Muscle of leg (tissue), 11 donors: ENCODE data around the gene B4GALNT3. TPM values are rescaled to one million over a fixed set of nuclear protein-coding genes. Genes with fewer than 3 reads are reported as not detected.
A peak's percentile ranks its signal among the peaks of the same experiment; 100 is the strongest.

Experiments used
- DNase-seq: peaks from one replicate; pipeline ENCODE4 v3.0.0; 2013
- H3K27ac ChIP-seq: one replicate; pipeline ENCODE4 v1.5.1; 2013; ENCODE audit warnings: mild to moderate bottlenecking, low read length, control low read depth
- H3K27me3 ChIP-seq: one replicate; pipeline ENCODE4 v1.6.1; 2013; ENCODE audit warnings: low read length; ENCODE audit not compliant: control insufficient read depth, insufficient read depth
- H3K36me3 ChIP-seq: one replicate; pipeline ENCODE4 v1.6.1; 2013; ENCODE audit warnings: low read length; ENCODE audit not compliant: control insufficient read depth, insufficient read depth
- H3K4me1 ChIP-seq: one replicate; pipeline ENCODE4 v1.6.1; 2013; ENCODE audit warnings: low read length; ENCODE audit not compliant: control insufficient read depth, insufficient read depth
- H3K4me3 ChIP-seq: one replicate; pipeline ENCODE4 v1.5.1; 2013; ENCODE audit warnings: low read length, control low read depth
- H3K9me3 ChIP-seq: replicated peaks from 2 replicates; pipeline ENCODE4 v1.6.1; 2013; ENCODE audit warnings: low read depth, low read length; ENCODE audit not compliant: control insufficient read depth
- WGBS: methylation state at CpG from one replicate; pipeline ENCODE4 v1.1.5; 2013; ENCODE audit warnings: missing lambda C conversion rate; ENCODE audit not compliant: insufficient coverage; 5-methylcytosine and 5-hydroxymethylcytosine counted together
- polyA plus RNA-seq, 8 donors: library from polyadenylated mRNA; unstranded; fragments of 120-200 nt; gene quantifications; one replicate each; pipeline versions ENCODE4 v1.2.1 to v1.2.3, GENCODE V29; 2013; ENCODE audit warnings: inconsistent platforms in 1 of 8, low replicate concordance in 1 of 8; ENCODE audit not compliant: insufficient read length in 8 of 8, insufficient read depth in 1 of 8
- total RNA-seq: library from RNA; stranded (reverse); fragments of 120-200 nt; gene quantifications from one replicate; pipeline ENCODE4 v1.2.4, GENCODE V29; 2013

The B4GALNT3 gene
- total and polyA plus RNA-seq, 9 donors, result 6.0 to 12.4 (median 9.1) TPM

GRCh38 chr12:536751-537245, 77.1 kb downstream of the B4GALNT3 start:
- H3K36me3 ChIP-seq, result no peaks in the 10 kb centered on the region
- H3K9me3 ChIP-seq, result peaks cover 6% of the 10 kb centered on the region
- DNase-seq, result no peak
- peaks cover 18% of the 10 kb centered on the region for H3K4me1 ChIP-seq
- WGBS, result no CpG with 5 or more reads among the region's 3 CpGs
- H3K27ac ChIP-seq, result no peak overlapping the region
- H3K27me3 ChIP-seq, result peaks cover 3% of the 10 kb centered on the region
- no peak overlapping the region for H3K4me3 ChIP-seq

GRCh38 chr12:537772-538171, 78.0 kb downstream of the B4GALNT3 start:
- H3K27me3 ChIP-seq, result peaks cover under 1% of the 10 kb centered on the region
- DNase-seq, result no peak

GRCh38 chr12:538731-539539, 79.2 kb downstream of the B4GALNT3 start:
- Histone ChIP-seq H3K36me3 (no peaks in the 10 kb centered on the region), H3K9me3 (no peaks in the 10 kb centered on the region), H3K27me3 (no peaks in the 10 kb centered on the region), H3K4me1 (peaks cover 24% of the 10 kb centered on the region), H3K4me3 (no peak overlapping the region), H3K27ac (no peak overlapping the region)
- peak; percentile 69 for DNase-seq
- 27% methylated on average over 8 of the region's 10 CpGs for WGBS

More at GRCh38 chr12:537772-538171, 78.0 kb downstream of the B4GALNT3 start:
- Histone ChIP-seq H3K9me3 (no peaks in the 10 kb centered on the region), H3K4me3 (no peak overlapping the region), H3K27ac (no peak overlapping the region), H3K4me1 (peaks cover 25% of the 10 kb centered on the region), H3K36me3 (no peaks in the 10 kb centered on the region)
- WGBS, result 100% methylated on average over 1 of the region's 4 CpGs

- 86% methylated on average over 11 of the region's 18 CpGs for WGBS
- peaks cover 24% of the 10 kb centered on the region for H3K4me1 ChIP-seq
- no peak overlapping the region for H3K4me3 ChIP-seq
- no peak for DNase-seq
- no peaks in the 10 kb centered on the region for H3K9me3 ChIP-seq
- peaks cover 2% of the 10 kb centered on the region for H3K27me3 ChIP-seq
- no peaks in the 10 kb centered on the region for H3K36me3 ChIP-seq
- H3K27ac ChIP-seq, result no peak overlapping the region
Observed at GRCh38 chr12:539540-540310, 80.0 kb downstream of the B4GALNT3 start.

GRCh38 chr12:541676-542324, 82.1 kb downstream of the B4GALNT3 start:
- H3K36me3 ChIP-seq, result no peaks in the 10 kb centered on the region
- WGBS, result 75% methylated on average over 6 of the region's 9 CpGs
- peaks cover 29% of the 10 kb centered on the region for H3K4me1 ChIP-seq
- no peak for DNase-seq
- no peaks in the 10 kb centered on the region for H3K9me3 ChIP-seq
- H3K4me3 ChIP-seq, result no peak overlapping the region
- H3K27ac ChIP-seq, result peak overlapping the region; percentile 13
- peaks cover 2% of the 10 kb centered on the region for H3K27me3 ChIP-seq

- Histone ChIP-seq H3K27me3 (peaks cover 2% of the 10 kb centered on the region), H3K9me3 (no peaks in the 10 kb centered on the region), H3K4me3 (no peak overlapping the region), H3K36me3 (no peaks in the 10 kb centered on the region), H3K27ac (peak overlapping the region; percentile 59), H3K4me1 (peaks cover 36% of the 10 kb centered on the region)
- WGBS, result 0% methylated on average over 1 of the region's 8 CpGs
- DNase-seq, result peak; percentile 76
Observed at GRCh38 chr12:542395-543113, 82.8 kb downstream of the B4GALNT3 start.

GRCh38 chr12:543114-543451, 83.3 kb downstream of the B4GALNT3 start:
- WGBS, result 80% methylated on average over 1 of the region's 9 CpGs
- peaks cover 38% of the 10 kb centered on the region for H3K4me1 ChIP-seq
- H3K9me3 ChIP-seq, result no peaks in the 10 kb centered on the region
- no peak overlapping the region for H3K27ac ChIP-seq
- peaks cover 2% of the 10 kb centered on the region for H3K27me3 ChIP-seq
- H3K4me3 ChIP-seq, result no peak overlapping the region
- H3K36me3 ChIP-seq, result no peaks in the 10 kb centered on the region
- no peak for DNase-seq

GRCh38 chr12:544142-544541, 84.4 kb downstream of the B4GALNT3 start:
- 86% methylated on average over 7 of the region's 8 CpGs for WGBS
- Histone ChIP-seq H3K27me3 (peaks cover 2% of the 10 kb centered on the region), H3K9me3 (no peaks in the 10 kb centered on the region), H3K27ac (no peak overlapping the region), H3K4me3 (no peak overlapping the region), H3K36me3 (no peaks in the 10 kb centered on the region), H3K4me1 (peaks cover 35% of the 10 kb centered on the region)
- DNase-seq, result no peak

- peaks cover 2% of the 10 kb centered on the region for H3K27me3 ChIP-seq
- no peaks in the 10 kb centered on the region for H3K36me3 ChIP-seq
- no peak overlapping the region for H3K4me3 ChIP-seq
- no peaks in the 10 kb centered on the region for H3K9me3 ChIP-seq
- WGBS, result 77% methylated on average over 4 of the region's 9 CpGs
- no peak for DNase-seq
- peaks cover 34% of the 10 kb centered on the region for H3K4me1 ChIP-seq
- H3K27ac ChIP-seq, result no peak overlapping the region
Observed at GRCh38 chr12:544941-545635, 85.3 kb downstream of the B4GALNT3 start.
